Measurements from ENCODE around the gene LLGL1. TPM values are rescaled to one million over a fixed set of nuclear protein-coding genes. Genes with fewer than 3 reads are reported as not detected.

The LLGL1 gene
- 10 to 100 TPM; 27.3 to 30.3 TPM for total RNA-seq

DNA sequence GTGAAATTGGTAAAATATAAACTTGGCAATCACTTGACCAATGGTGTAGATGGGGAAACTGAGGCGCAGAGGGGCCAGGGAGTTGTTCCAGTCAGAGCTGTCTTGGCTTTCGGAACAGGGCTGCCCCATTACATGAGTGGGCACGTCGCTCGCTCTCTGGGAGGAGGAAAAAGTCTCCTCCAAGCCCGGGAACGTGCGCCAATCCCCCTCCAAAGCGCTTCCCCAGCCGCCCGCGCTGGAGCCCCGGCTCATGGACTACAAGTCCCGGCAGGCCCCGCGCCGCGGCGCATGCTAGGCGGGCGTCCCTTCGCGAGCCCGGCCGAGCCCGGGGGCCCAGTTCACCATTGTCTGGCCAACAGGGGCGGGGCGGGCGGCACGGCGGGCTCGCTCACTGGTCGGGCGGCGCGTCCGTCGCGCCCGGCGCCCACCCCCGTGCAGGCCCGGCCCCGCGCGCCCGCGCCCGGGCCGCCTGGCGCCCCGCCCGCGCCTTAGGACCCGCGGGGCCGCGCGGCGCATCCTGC, at the start of gene LLGL1:
TSS of gene LLGL1 (plus strand) at position 515 of the 521 bp plus-strand sequence. CDS start 48 bp downstream, outside the sequence.

DNA sequence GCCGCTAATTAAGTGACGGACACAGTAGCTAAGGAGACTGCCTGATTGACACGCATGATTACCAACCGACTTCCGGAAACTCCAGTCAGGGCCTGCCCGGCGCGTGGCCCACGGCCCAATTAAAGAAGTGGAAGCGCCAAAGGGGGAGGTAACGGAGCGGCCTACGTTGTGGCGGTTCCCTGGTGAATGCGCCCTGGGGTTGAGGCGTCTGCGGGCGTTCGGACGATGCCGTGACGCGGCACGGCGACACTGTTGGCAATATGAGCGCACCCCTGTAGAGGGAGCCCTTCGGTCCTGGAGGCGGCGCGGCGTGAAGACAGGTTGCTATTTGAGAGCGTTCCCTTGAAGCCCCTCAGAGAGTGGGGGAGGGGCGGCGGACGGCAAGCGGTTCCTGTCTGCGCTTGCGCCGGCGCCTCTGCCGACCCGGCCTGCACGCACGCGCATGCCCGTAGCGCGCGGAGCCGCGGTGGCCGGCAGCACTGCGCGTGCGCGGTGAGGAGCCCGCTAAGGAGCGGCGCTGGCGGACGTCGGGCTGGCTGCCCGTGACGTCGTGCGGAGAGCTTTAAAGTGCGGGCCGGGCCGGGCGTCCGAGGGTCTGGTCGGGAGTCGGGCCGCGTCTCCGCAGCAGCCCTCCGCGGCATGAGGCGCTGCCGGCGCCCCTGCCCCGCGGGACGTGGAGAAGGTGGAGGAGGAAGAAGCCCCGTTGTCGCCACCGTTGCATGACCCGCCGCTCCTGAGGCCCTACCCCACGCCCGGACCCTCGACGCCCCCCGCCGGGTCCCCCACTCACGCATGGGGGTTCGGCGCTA, 41.9 kb upstream of the LLGL1 start, which contains the start of gene ALKBH5:
TSS of gene ALKBH5 (plus strand) at position 495 of the 809 bp plus-strand sequence. CDS start 416 bp downstream, outside the sequence.

DNA sequence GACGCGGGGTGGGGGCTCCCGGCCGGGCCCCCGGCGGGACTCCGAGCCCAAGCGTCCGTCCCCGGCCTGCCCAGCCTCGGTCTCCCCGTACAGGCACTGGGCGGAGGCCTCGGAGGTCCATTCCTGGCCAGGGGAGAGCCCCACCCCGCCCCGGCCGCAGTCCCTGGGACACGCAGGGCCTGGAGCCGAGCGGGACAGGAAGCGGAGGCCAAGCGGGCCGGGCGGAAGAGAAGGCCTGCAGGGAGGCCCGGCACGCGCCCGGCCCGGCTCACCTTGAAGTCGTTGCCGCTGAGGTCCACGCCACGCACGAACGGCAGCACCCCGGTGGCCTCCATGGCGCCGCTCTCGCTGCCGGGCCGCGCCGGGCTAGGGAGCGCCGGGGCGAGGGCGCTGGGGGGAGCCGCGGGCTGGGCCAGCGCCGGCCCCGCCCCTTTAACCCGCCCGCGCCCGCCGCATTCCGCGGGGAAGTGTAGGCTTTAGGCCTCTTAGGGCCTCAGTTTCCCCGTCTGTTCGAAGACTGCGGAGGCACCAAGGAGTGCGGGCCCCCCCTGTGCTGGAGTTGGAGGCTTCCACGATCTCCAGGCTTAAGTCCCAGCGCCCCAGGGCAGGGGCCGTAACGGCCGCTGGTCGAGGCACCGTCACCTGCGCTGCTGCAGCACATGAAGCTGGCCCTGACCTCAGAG, 33.1 kb downstream of the LLGL1 start, which contains the start of gene FLII:
TSS of gene FLII (minus strand) at position 383 of the 683 bp plus-strand sequence. CDS start at position 335, 48 bp downstream.

DNA sequence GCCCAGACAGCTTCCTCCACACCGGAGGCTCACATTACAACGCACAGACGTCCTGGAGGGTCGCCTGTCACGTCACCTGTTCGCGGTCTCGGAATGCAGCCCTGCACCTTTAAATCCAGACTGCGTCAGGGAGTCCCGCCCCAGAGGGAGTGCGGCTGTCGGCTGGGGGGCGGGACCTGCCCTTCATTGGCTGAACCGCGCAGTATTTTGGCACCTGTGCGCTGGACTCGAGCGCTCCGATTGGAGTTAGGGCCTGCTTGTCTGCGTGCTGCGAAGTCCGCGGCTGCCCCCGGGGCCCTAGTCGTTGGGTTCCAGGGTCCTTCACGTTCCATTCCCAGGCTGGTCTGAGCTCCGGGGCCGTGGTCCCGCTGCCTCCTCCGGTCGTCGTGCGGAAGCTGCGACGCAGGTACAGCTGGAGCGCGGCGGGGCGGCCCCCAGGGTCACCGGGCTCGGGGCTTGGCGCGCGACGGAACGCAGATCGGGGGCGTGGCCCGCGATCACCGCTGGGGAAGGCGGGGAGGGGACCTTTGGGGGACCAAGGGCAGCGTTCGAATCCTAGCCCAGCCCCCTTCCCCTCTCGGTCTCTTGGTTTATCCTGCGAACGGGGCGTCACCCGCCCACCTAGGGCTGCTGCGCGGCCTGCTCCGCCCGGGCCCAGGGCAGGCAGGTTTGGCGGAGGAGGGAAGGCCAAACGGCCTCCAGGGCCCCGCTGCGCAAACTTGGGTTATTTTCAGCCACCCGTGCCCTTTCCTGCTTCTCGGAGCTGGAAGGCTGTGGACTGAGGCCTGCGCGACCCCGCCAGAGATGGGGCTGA, 35.1 kb downstream of the LLGL1 start, which contains the start of gene MIEF2:
TSS of gene MIEF2 (plus strand) at position 331 of the 814 bp plus-strand sequence. CDS start 2,059 bp downstream, outside the sequence.

Other genes starting within 250 kb of the LLGL1 start
- 10 to 100 TPM; 13.1 to 18.0 TPM for gene ATPAF2, start 186.5 kb upstream of the LLGL1 start, total RNA-seq
- gene GID4, start 186.2 kb upstream of the LLGL1 start, total RNA-seq, result 1 to 10 TPM; 8.3 TPM
- 10 to 100 TPM; 33.0 to 40.6 TPM for gene DRG2, start 137.7 kb upstream of the LLGL1 start, total RNA-seq
- gene MYO15A, start 116.9 kb upstream of the LLGL1 start, total RNA-seq, result 1 to 10 TPM in 1 of 2 donors, under 1 TPM in 1; 0.67 to 1.4 TPM
- gene ALKBH5, start 41.8 kb upstream of the LLGL1 start, total RNA-seq, result 100 to 1,000 TPM in 1 of 2 donors, 10 to 100 TPM in 1; 91.5 to 106 TPM
- gene FLII, start 33.1 kb downstream of the LLGL1 start, total RNA-seq, result 100 to 1,000 TPM; 127 to 166 TPM
- 10 to 100 TPM; 13.1 to 15.7 TPM for gene MIEF2, start 35.0 kb downstream of the LLGL1 start, total RNA-seq
- 10 to 100 TPM; 42.6 to 44.4 TPM for gene TOP3A, start 89.4 kb downstream of the LLGL1 start, total RNA-seq
- gene SMCR8, start 89.7 kb downstream of the LLGL1 start, total RNA-seq, result 10 to 100 TPM; 25.8 to 28.0 TPM
- gene SHMT1, start 137.9 kb downstream of the LLGL1 start, total RNA-seq, result 10 to 100 TPM; 33.7 to 40.0 TPM
- not detected for gene EVPLL, start 152.1 kb downstream of the LLGL1 start, total RNA-seq